ENCODE measurements around the gene SIRPD. TPM values are rescaled to one million over a fixed set of nuclear protein-coding genes. Genes with fewer than 3 reads are reported as not detected.

SIRPD gene
- total and polyA plus RNA-seq, 2 of the 13 experiments (the other 11 are each of a cell fraction or from before 2014, with no cell fraction given): not detected

DNA sequence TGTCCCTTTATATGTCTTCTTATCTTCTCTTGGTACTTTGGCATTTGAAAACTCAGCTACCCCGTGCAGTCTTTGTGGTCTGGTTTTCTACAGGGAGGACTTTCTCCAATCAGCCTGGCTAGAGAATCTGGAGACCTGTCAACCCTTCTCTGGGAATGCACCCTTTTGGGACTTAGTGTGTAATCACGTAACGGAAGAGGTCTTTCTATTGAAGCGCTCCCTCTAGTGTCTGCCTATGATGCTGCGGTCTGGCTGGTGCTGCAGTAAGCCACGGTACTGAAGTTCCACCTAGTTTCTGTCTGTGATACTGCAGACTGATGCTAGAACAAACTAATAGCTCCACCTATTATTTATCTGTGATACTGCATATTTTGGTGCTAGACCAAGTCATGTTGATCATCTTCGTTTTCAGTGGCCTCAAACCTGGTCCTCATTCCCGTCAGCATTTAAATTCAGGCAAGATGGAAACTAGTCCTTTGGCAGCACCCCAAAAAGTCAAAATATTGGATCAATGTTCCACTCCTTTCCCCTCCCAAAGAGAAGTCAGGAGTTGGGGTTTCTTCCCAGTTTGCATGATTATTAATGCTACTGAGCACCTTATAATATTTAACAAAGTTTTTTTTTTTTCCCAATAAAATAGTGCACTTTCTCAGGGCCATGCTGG lies 53.8 kb downstream of the SIRPD start (continued):
- TF ChIP-seq BCL6 (CRISPR knock-in tag; IDR thresholded peaks at IDR 0.05): 0 out of 2 replicates have a peak, but pooled peaks have one; percentile 11
- TF ChIP-seq, protein P1, sequence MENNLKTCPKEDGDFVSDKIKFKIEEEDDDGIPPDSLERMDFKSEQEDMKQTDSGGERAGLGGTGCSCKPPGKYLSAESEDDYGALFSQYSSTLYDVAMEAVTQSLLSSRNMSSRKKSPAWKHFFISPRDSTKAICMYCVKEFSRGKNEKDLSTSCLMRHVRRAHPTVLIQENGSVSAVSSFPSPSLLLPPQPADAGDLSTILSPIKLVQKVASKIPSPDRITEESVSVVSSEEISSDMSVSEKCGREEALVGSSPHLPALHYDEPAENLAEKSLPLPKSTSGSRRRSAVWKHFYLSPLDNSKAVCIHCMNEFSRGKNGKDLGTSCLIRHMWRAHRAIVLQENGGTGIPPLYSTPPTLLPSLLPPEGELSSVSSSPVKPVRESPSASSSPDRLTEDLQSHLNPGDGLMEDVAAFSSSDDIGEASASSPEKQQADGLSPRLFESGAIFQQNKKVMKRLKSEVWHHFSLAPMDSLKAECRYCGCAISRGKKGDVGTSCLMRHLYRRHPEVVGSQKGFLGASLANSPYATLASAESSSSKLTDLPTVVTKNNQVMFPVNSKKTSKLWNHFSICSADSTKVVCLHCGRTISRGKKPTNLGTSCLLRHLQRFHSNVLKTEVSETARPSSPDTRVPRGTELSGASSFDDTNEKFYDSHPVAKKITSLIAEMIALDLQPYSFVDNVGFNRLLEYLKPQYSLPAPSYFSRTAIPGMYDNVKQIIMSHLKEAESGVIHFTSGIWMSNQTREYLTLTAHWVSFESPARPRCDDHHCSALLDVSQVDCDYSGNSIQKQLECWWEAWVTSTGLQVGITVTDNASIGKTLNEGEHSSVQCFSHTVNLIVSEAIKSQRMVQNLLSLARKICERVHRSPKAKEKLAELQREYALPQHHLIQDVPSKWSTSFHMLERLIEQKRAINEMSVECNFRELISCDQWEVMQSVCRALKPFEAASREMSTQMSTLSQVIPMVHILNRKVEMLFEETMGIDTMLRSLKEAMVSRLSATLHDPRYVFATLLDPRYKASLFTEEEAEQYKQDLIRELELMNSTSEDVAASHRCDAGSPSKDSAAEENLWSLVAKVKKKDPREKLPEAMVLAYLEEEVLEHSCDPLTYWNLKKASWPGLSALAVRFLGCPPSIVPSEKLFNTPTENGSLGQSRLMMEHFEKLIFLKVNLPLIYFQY (CRISPR knock-in tag; IDR thresholded peaks at IDR 0.05; ENCODE audit: borderline replicate concordance): peak; percentile 70; the same call in 1 of the 2 replicates
- no peak for TF ChIP-seq ZNF460 (CRISPR knock-in tag; IDR thresholded peaks at IDR 0.05; ENCODE audit: borderline replicate concordance)
- no peak for TF ChIP-seq THYN1 (CRISPR knock-in tag; IDR thresholded peaks at IDR 0.05; ENCODE audit: borderline replicate concordance, low read depth)
- no peak for TF ChIP-seq ZNF891 (CRISPR knock-in tag; IDR thresholded peaks at IDR 0.05)
- peak; percentile 72; the same call in 1 of the 2 replicates for TF ChIP-seq REPIN1 (CRISPR knock-in tag; IDR thresholded peaks at IDR 0.05; ENCODE audit: borderline replicate concordance, low read depth)
- TF ChIP-seq BHLHE40 (IDR thresholded peaks at IDR 0.05; ENCODE audit: low read length): no peak
- no peak for TF ChIP-seq SIN3A (IDR thresholded peaks at IDR 0.05; ENCODE audit: borderline replicate concordance, low read depth, low read length)
- peak; percentile 39; the same call in 1 of the 2 replicates for TF ChIP-seq NKX3-1 (CRISPR knock-in tag; IDR thresholded peaks at IDR 0.05)
- TF ChIP-seq RXRB (CRISPR knock-in tag; IDR thresholded peaks at IDR 0.05; ENCODE audit: borderline replicate concordance): peak; percentile 66; the same call in 1 of the 2 replicates
- TF ChIP-seq GTF3A (CRISPR knock-in tag; conservative IDR thresholded peaks at IDR 0.05): no peak
- TF ChIP-seq KAT7 (CRISPR knock-in tag; IDR thresholded peaks at IDR 0.05; ENCODE audit: borderline replicate concordance): no peak
- TF ChIP-seq, protein P2, sequence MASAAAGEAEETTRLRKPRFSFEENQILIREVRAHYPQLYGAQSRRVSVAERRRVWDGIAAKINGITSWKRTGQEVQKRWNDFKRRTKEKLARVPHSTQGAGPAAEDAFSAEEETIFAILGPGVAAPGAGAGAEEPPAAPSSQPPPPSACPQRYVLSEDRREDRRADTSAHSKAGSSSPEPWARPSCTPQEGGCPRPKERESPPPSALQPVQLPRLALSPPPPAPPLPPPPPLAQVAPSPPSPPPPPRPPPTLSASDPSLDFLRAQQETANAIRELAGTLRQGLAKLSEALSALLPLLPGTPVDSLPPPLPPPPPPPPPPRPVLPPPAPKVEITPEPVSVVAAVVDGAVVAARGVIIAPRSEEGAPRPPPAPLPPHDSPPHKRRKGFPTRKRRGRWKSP (CRISPR knock-in tag; IDR thresholded peaks at IDR 0.05): no peak
- peak; percentile 53; the same call in 1 of the 2 replicates for TF ChIP-seq ZKSCAN1 (IDR thresholded peaks at IDR 0.05; ENCODE audit: low read length)
- TF ChIP-seq ZBTB7B (CRISPR knock-in tag; IDR thresholded peaks at IDR 0.05): no peak
- TF ChIP-seq THAP11 (CRISPR knock-in tag; IDR thresholded peaks at IDR 0.05): peak; percentile 70
- no peak for TF ChIP-seq ZNF468 (CRISPR knock-in tag; IDR thresholded peaks at IDR 0.05)
- peak; percentile 52; the same call in 1 of the 2 replicates for TF ChIP-seq MTF2 (CRISPR knock-in tag; IDR thresholded peaks at IDR 0.05; ENCODE audit: borderline replicate concordance)
- no peak for TF ChIP-seq SMARCE1 (IDR thresholded peaks at IDR 0.05; ENCODE audit: borderline replicate concordance)
- TF ChIP-seq JUN (CRISPR knock-in tag; IDR thresholded peaks at IDR 0.05): no peak
- TF ChIP-seq DRAP1 (CRISPR knock-in tag; IDR thresholded peaks at IDR 0.05): 0 out of 2 replicates have a peak, but pooled peaks have one; percentile 46
- TF ChIP-seq IKZF1 (IDR thresholded peaks at IDR 0.05): no peak
- TF ChIP-seq ETV5 (CRISPR knock-in tag; IDR thresholded peaks at IDR 0.05; ENCODE audit: borderline replicate concordance): peak; percentile 76
